Sigmoid colon (tissue), 4 donors: Measurements from ENCODE around the gene PDE6A.

Experiments used
- POLR2A ChIP-seq, 2 donors: fragments of 450-650 bp; IDR thresholded peaks; one replicate each; pipeline ENCODE4 v1.6.1; 2016; ENCODE audit warnings: antibody characterized with exemption in 2 of 2, mild to moderate bottlenecking in 2 of 2, moderate library complexity in 2 of 2
- POLR2AphosphoS5 ChIP-seq, 4 donors: sonication (generic); formaldehyde crosslinking; IDR thresholded peaks; one replicate each; pipeline ENCODE4 v1.6.1; 2017; ENCODE audit warnings: antibody characterized with exemption in 4 of 4
- TF ChIP-seq, protein P1 (sequence below), 4 experiments: fragments of 450-650 bp in 3 of 4; fragments of 200-600 bp in 1 of 4; IDR thresholded peaks; one replicate each; pipeline ENCODE4 v1.5.1; 2016 to 2019; ENCODE audit warnings: antibody characterized with exemption in 4 of 4, mild to moderate bottlenecking in 3 of 4, moderate library complexity in 2 of 4

DNA sequence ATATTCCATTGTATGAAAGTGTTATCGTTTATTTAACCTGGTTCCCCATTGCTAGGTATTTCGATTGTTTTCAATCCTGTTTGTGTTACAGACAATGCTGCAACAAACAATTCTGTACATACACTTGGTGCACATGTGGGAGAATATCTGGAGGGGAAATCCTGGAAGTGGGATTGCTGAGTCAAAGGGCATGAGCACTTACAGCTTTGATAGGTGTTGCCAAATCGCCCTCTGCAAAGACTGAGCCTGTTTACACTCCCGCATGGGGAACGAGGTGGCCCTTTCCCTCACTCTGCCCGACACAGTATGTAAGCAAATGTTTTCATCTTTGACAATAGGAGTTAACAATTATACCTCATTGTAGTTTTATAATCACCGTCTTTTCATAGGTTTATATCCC, 66.2 kb downstream of the PDE6A start:
- TF ChIP-seq POLR2AphosphoS5 (IDR thresholded peaks at IDR 0.05) (no peak), POLR2A (IDR thresholded peaks at IDR 0.05) (no peak)
- TF ChIP-seq, protein P1, sequence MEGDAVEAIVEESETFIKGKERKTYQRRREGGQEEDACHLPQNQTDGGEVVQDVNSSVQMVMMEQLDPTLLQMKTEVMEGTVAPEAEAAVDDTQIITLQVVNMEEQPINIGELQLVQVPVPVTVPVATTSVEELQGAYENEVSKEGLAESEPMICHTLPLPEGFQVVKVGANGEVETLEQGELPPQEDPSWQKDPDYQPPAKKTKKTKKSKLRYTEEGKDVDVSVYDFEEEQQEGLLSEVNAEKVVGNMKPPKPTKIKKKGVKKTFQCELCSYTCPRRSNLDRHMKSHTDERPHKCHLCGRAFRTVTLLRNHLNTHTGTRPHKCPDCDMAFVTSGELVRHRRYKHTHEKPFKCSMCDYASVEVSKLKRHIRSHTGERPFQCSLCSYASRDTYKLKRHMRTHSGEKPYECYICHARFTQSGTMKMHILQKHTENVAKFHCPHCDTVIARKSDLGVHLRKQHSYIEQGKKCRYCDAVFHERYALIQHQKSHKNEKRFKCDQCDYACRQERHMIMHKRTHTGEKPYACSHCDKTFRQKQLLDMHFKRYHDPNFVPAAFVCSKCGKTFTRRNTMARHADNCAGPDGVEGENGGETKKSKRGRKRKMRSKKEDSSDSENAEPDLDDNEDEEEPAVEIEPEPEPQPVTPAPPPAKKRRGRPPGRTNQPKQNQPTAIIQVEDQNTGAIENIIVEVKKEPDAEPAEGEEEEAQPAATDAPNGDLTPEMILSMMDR (IDR thresholded peaks at IDR 0.05): no peak
